HK-2 (cell line): ENCODE results near the gene NT5C3A.
"Not testable (repeated sequence)": the region's sequence is repeated elsewhere in the genome, so short reads cannot be mapped to it uniquely, and the experiment has no call there.

Source experiments
- DNase-seq: peaks from one replicate; pipeline ENCODE4 v3.0.0-alpha.2; 2018; ENCODE audit not compliant: unreplicated experiment

Gene NT5C3A

GRCh38 chr7:33062023-33062781 lies at the start of gene NT5C3A:
Gene NT5C3A, minus strand, starts transcription at chr7:33062776. Its CDS starts 71 bp downstream, at chr7:33062705.
- no peak for DNase-seq

DNA sequence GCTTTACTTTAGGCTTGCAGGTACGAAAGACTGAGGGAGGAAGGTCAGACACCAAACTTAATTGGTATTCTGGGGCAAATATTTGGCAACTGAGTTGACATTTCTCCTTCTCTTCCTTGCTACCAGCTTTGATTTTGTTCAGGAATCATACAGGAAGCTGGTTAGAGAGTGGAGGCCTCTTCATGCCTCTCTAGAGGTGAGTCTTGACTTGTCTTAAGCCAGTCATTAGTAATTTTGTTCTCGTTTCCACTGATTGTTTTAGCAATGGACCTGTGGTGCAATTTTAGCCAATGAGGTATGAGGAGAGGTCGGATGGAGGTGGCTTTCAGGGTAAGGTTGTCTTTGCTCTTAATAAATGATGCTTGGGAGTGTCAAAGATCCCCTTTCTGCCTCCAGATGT lies 49.0 kb upstream of the NT5C3A start:
- DNase-seq, result no peak

- DNase-seq, result no peak
Measured at GRCh38 chr7:33109758-33110238, 47.2 kb upstream of the NT5C3A start.

- DNase-seq, result peak; percentile 73
Measured at GRCh38 chr7:33109005-33109757, 46.6 kb upstream of the NT5C3A start, which contains the start of gene RP9. Gene RP9, minus strand, starts transcription at chr7:33109404. Its CDS starts 32 bp downstream, at chr7:33109372.

DNA sequence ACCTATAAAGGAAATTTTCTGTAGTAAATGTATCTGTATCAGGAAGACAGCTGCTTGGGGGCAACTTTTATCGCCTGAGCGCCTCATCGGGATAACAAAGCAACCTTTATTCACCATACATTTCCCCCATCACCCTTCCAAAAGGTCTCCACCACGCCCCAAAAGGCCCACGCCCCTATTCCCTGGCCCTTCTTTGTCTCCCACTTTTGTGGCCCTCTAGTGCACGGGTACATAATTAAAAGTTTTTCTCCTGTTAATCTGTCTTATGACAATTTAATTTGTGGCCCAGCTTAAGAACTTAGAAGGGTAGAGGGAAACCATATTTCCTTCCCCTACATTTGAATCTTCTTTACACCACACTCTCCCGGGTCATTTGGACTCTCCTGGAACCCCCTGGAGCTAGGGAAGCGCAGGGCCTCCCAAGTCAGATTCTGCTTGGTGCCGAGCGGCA lies 46.0 kb upstream of the NT5C3A start:
- DNase-seq, result peak; percentile 19

GRCh38 chr7:33107136-33108066 lies 44.8 kb upstream of the NT5C3A start:
- peak; percentile 28 for DNase-seq

DNA sequence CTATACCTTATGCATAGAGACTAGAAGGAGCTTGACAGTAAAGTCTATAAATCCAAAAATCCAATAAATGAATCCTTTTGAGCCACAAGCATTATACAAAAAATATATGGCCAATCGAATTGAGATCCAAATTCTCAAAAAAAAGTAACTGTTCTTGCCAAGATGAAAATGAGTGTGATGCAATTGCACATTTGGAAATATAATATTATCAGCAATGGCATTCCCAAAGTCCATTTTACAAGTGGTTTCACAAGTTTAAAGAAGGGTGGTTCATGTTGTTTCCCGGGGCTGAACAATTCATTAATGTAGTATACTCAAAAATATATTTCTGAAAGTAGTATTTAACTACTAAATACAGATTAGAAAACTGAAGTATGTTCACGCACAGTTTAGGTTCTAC lies 39.3 kb upstream of the NT5C3A start:
- no peak for DNase-seq

GRCh38 chr7:33100770-33101169 lies 38.2 kb upstream of the NT5C3A start:
- no peak for DNase-seq

DNA sequence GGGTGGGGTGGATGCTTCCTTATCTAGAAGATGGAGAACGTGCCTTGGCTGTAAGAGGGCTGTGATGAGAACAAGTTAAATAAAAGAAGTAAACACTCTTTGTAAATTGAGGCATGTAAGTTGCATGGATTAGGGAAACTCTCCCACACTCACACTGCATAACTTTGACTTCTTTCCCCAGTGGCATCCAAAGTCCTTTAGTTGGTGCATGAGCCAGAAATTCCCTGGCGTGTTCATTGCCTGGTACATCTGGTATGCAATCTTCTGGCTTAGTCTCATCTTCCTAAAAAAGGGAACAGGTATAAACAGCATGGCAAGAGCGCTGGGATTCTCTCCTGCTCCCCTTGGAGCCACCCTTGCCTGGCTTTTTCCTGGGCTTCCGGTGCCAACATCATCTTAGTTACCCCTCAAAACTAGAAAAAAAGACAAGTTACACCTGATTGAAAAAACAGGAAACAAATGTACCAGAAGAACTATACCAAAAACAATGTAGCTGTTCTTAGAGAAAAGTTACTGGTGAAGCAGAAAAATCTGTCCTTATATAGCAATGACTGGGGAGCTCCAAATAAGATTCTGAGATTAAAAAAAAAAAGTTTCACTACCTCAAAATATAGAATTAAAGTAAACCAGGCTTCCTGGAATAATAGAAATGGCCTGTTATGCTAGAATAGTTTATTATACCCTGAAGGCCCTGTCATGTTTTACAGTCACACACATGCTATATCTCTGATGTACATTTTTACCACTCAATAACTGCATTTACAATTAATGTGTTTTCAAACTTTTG lies 36.8 kb upstream of the NT5C3A start:
- no peak for DNase-seq

DNA sequence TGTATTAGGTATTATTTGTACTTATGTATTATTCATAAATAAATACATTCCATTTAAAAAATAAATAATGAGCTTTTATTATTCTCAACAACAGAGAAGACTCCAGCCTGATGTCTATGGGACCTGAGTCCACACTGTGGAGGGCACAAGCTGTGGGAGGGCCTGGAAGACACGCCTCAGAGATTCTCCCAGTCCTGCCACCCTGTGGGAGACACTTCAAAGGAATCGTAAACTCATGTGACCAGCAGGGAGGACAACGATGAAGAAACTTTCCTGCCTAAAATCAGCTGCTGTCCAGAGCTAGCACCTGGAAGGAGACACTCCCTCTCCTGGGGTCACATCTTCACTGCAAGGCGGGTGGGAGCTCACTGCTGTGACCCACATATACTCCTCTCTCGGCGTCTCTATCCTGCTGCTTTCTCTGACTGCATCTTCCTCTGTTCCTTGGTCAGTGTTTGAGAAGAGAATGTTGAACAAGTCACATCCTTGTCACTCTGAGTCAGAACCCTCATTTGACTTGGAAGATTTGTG lies 32.2 kb upstream of the NT5C3A start:
- DNase-seq, result not testable (repeated sequence)

- no peak for DNase-seq
Measured at GRCh38 chr7:33093266-33093665, 30.7 kb upstream of the NT5C3A start.

DNA sequence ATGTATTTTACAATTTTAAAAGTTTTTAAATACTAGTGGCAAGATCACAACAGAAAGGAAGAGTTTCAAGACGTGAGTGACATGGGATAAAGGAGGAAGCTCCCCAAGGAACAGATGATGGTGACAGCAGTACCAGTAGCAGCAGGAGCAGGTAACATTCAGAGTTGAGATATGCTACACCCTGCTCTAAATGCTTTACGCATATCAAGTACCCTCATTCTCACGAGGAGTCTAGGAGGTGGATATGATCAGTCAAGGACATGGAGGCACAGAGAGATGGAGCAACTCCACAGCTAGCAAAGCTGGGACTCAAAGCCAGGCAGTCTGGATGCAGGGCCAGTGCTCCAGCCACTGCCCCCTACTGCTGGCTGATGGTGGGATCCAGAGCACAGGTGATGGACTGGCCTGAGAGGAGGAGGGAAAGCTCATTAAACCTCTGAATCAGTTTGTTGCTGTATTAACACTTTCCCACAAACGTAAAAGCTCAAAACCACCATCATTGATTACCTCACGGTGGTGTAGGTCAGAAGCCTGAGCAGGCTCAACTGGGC lies 29.1 kb upstream of the NT5C3A start:
- DNase-seq, result no peak

DNA sequence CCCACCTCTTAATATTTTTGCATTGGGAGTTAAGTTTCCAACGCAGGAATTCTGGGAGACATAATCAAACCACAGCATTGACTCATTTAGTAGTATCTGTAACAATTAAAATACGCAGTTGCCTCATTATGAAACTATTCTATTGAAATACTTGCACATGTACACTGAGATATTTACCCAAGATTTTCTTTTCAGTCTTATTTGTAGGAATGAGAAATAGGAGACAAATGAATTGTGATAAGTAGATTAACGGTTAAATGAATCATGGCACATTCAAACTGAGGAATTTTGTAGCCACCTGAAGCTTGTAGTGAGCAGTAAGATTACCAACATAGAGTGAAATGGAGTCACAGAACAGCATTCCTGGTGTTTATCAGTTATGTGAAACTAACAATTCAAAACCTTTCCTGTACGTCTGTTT lies 28.5 kb upstream of the NT5C3A start:
- DNase-seq, result no peak

DNA sequence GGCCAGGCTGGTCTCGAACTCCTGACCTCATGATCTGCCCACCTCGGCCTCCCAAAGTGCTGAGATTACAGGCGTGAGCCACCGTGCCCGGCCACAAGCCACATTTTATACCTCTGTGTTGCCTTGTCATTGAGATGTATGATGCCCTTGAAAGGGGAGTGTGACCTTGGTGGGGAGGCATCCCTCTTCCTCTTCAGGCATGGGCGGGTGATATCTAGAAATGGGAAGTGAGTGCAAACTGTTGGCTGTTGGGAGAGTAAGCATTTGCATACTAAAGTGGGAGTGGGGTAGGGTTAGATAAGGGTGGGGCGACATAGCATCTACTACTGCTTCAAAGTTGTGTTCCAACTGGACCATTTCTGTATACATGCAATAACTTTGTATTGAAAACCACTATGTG lies 26.6 kb upstream of the NT5C3A start:
- DNase-seq, result no peak

- no peak for DNase-seq
Measured at GRCh38 chr7:33087858-33088257, 25.3 kb upstream of the NT5C3A start.

DNA sequence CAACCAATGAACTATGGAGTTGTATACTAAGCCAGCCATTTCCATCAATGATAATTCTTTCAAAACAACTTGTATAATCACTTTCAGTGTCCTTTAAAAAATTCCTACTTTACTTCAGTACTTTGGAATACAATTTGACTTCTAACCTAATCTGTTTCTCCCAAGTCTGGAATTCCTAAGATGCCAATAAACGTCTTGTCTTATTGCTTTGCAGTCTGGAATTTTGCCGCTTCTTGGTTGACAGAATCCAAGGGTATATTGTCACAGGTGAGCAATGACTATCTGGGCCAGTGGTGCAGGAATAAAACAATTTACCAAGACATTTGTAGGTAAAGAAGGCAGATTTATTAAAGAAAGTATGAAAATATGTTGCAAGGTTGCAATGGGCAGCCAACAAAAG lies 24.8 kb upstream of the NT5C3A start:
- no peak for DNase-seq

GRCh38 chr7:33079763-33080690 lies 17.5 kb upstream of the NT5C3A start:
- no peak for DNase-seq

GRCh38 chr7:33079096-33079495 lies 16.5 kb upstream of the NT5C3A start:
- DNase-seq, result no peak

DNA sequence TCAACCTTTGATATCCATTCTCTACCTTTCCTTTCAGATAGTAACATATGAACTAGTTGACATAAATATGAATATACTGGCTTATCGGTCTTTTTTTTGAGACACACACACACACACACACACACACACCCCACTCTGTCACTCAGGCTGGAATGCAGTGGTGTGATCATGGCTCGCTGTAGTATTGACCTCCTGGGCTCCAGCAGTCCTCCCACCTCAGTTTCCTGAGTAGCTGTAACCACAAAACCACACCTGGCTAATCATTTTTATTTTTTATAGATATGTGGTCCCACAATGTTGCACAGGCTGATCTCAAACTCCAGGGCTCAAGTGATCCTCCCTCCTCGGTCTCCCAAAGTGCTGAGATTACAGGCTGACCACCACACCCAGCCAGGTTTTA lies 14.2 kb upstream of the NT5C3A start:
- DNase-seq, result peak; percentile 52
